OCI-LY3 (cell line): Measurements from ENCODE around the gene LNPEP.

Experiments used
- EZH2phosphoT487 ChIP-seq: fragments of 200-600 bp; shearing (Covaris generic); IDR thresholded peaks from 2 replicates; pipeline ENCODE4 v1.6.1; 2018; ENCODE audit warnings: antibody characterized with exemption, mixed run types, low read depth
- TF ChIP-seq, protein P1 (sequence below): fragments of 200-600, 300-600 bp; sonication (generic); IDR thresholded peaks from 2 replicates; pipeline ENCODE4 v1.5.1; 2014; ENCODE audit warnings: antibody characterized with exemption, low read length, low read depth

DNA sequence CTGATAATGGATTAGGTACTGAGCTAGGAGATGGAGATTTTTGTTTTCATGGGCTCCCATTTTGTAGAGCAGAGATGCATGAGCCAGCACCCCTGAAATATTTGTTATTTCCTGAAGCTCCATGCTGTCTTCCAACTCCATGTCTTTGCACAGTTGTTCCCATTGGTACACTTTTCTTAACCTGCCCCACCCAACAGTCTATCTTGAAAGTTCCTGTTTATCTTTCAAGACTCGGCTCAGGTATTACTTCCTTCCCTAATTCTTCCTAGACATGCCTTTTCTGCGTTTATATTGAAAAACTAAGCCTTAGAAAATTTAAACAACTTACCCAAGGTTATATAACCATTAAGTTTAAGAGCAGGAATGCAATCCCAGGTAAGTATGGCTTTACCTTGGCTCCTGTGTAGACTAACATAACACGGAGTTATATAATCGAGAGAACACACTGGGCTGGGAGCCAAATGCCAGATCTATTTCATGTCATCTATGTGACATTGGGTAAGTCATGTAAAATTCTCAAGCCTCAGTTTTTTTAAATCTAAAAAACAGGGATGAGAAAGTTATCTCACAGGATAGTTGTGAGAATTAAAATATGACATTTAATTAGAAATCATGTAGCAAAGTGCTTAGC, 139.1 kb downstream of the LNPEP start:
- TF ChIP-seq, protein P1, sequence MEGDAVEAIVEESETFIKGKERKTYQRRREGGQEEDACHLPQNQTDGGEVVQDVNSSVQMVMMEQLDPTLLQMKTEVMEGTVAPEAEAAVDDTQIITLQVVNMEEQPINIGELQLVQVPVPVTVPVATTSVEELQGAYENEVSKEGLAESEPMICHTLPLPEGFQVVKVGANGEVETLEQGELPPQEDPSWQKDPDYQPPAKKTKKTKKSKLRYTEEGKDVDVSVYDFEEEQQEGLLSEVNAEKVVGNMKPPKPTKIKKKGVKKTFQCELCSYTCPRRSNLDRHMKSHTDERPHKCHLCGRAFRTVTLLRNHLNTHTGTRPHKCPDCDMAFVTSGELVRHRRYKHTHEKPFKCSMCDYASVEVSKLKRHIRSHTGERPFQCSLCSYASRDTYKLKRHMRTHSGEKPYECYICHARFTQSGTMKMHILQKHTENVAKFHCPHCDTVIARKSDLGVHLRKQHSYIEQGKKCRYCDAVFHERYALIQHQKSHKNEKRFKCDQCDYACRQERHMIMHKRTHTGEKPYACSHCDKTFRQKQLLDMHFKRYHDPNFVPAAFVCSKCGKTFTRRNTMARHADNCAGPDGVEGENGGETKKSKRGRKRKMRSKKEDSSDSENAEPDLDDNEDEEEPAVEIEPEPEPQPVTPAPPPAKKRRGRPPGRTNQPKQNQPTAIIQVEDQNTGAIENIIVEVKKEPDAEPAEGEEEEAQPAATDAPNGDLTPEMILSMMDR: no peak
- TF ChIP-seq EZH2phosphoT487: no peak
